Measurements from ENCODE around the gene CELA2A. TPM values are rescaled to one million over a fixed set of nuclear protein-coding genes. Genes with fewer than 3 reads are reported as not detected.

Gene CELA2A
- not detected for polyA plus RNA-seq (2013, experiment 1 of 2)
- not detected for polyA plus RNA-seq (2013, experiment 2 of 2)

- no peak for DNase-seq
- Histone ChIP-seq H3K4me2 (ENCODE audit: low read length, poor library complexity, severe bottlenecking) (no peak within 1 kb of the TSS), H3K79me1 (replicated peaks; ENCODE audit: low read length, poor library complexity, severe bottlenecking) (no peaks in the 10 kb centered on the region), H4K8ac (ENCODE audit: low read length) (no peak within 1 kb of the TSS), H3K4me1 (ENCODE audit: control insufficient read depth, insufficient read depth, low read depth, low read length) (peaks cover 5% of the 10 kb centered on the region), H3K4me3 (ENCODE audit: insufficient read depth in 1 of 2, low read depth in 1 of 2, low read length in 2 of 2) (no peak within 1 kb of the TSS), H3K18ac (ENCODE audit: low read depth in 1 of 2, low read length in 2 of 2) (no peak within 1 kb of the TSS), H3K9ac (ENCODE audit: low read length) (no peak within 1 kb of the TSS), H3K14ac (ENCODE audit: low read length in 2 of 2) (no peak within 1 kb of the TSS), H2BK120ac (ENCODE audit: low read depth, low read length) (no peak within 1 kb of the TSS), H2AK5ac (ENCODE audit: low read length, severe bottlenecking) (no peak within 1 kb of the TSS), H2AFZ (ENCODE audit: low read depth, low read length) (no peak within 1 kb of the TSS), H3K27ac (ENCODE audit: low read length, poor library complexity, severe bottlenecking) (no peak within 1 kb of the TSS), H3K4ac (ENCODE audit: low read depth in 1 of 2, low read length in 2 of 2) (no peak within 1 kb of the TSS), H4K91ac (ENCODE audit: low read length) (no peak within 1 kb of the TSS), H2BK12ac (ENCODE audit: low read length in 2 of 2) (no peak within 1 kb of the TSS), H3K9me3 (ENCODE audit: control insufficient read depth, low read length) (no peaks in the 10 kb centered on the region), H3K23ac (ENCODE audit: low read length in 2 of 2) (no peak within 1 kb of the TSS), H2BK5ac (ENCODE audit: low read depth, low read length, poor library complexity, severe bottlenecking) (no peak within 1 kb of the TSS), H2BK15ac (ENCODE audit: low read depth, poor library complexity, severe bottlenecking) (no peak within 1 kb of the TSS), H3K36me3 (ENCODE audit: control insufficient read depth in 1 of 2, insufficient read depth in 2 of 2, low read depth in 1 of 2, low read length in 2 of 2) (no peaks in the 10 kb centered on the region), H3K27me3 (ENCODE audit: control insufficient read depth in 1 of 2, insufficient read depth in 1 of 2, low read length in 2 of 2) (peaks cover 0 to 3% of the 10 kb centered on the region in 2 experiments)
- 91% methylated on average over 7 of the region's 8 CpGs for WGBS
Observed at GRCh38 chr1:15456313-15456954, at the start of gene CELA2A. Gene CELA2A (plus strand): TSS chr1:15456732. CDS start chr1:15456754, 22 bp downstream.

DNA sequence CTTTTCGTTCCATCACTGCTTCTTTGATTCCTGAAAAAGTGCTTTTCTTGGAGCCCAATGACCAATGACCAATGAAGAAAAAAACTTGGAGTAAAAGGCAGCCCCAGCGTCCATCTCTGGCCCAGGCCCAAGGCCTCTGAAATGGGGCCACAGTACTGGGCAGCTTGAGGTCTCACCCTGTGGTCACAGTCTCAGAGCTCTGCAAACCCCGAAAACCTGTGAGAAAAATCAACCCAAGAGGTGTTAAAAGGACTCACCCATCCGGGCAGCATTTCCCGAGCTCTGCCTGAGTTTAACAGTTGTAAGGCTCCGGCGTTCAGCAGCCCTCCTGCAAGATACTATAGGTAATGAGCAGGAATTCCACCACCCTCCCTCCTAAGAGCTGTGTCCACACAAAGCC lies 49.0 kb upstream of the CELA2A start:
- H3K14ac ChIP-seq (ENCODE audit: low read length in 2 of 2) = no peak overlapping the region
- H2BK12ac ChIP-seq (ENCODE audit: low read length in 2 of 2) = no peak overlapping the region
- no peak overlapping the region for H3K23ac ChIP-seq (ENCODE audit: low read length in 2 of 2)
- no peak overlapping the region for H4K91ac ChIP-seq (ENCODE audit: low read length)
- H3K9me3 ChIP-seq (ENCODE audit: control insufficient read depth, low read length) = no peaks in the 10 kb centered on the region
- 92% methylated on average over 7 of the region's 7 CpGs for WGBS
- H3K79me1 ChIP-seq (replicated peaks; ENCODE audit: low read length, poor library complexity, severe bottlenecking) = peaks cover 20% of the 10 kb centered on the region
- H3K4ac ChIP-seq (ENCODE audit: low read depth in 1 of 2, low read length in 2 of 2) = no peak overlapping the region
- H3K4me1 ChIP-seq (ENCODE audit: control insufficient read depth, insufficient read depth, low read depth, low read length) = peaks cover 24% of the 10 kb centered on the region
- H3K27ac ChIP-seq (ENCODE audit: low read length, poor library complexity, severe bottlenecking) = no peak overlapping the region
- H3K9ac ChIP-seq (ENCODE audit: low read length) = peak overlapping the region; percentile 64
- H3K18ac ChIP-seq (ENCODE audit: low read depth in 1 of 2, low read length in 2 of 2) = no peak overlapping the region
- H2AK5ac ChIP-seq (ENCODE audit: low read length, severe bottlenecking) = no peak overlapping the region
- peak overlapping the region in 1 of 2 experiments; percentile 22 for H3K4me3 ChIP-seq (ENCODE audit: insufficient read depth in 1 of 2, low read depth in 1 of 2, low read length in 2 of 2)
- H4K8ac ChIP-seq (ENCODE audit: low read length) = no peak overlapping the region
- no peak overlapping the region for H3K4me2 ChIP-seq (ENCODE audit: low read length, poor library complexity, severe bottlenecking)
- H2AFZ ChIP-seq (ENCODE audit: low read depth, low read length) = no peak overlapping the region
- H3K36me3 ChIP-seq (ENCODE audit: control insufficient read depth in 1 of 2, insufficient read depth in 2 of 2, low read depth in 1 of 2, low read length in 2 of 2) = no peaks in the 10 kb centered on the region
- no peak for DNase-seq
- no peak overlapping the region for H2BK15ac ChIP-seq (ENCODE audit: low read depth, poor library complexity, severe bottlenecking)
- H2BK5ac ChIP-seq (ENCODE audit: low read depth, low read length, poor library complexity, severe bottlenecking) = peak overlapping the region; percentile 14
- peaks cover 6 to 7% of the 10 kb centered on the region in 2 experiments for H3K27me3 ChIP-seq (ENCODE audit: control insufficient read depth in 1 of 2, insufficient read depth in 1 of 2, low read length in 2 of 2)
- no peak overlapping the region for H2BK120ac ChIP-seq (ENCODE audit: low read depth, low read length)

GRCh38 chr1:15408890-15409387 lies 47.6 kb upstream of the CELA2A start:
- Histone ChIP-seq H2BK15ac (ENCODE audit: low read depth, poor library complexity, severe bottlenecking) (no peak overlapping the region), H2AK5ac (ENCODE audit: low read length, severe bottlenecking) (no peak overlapping the region), H3K27ac (ENCODE audit: low read length, poor library complexity, severe bottlenecking) (no peak overlapping the region), H2BK12ac (ENCODE audit: low read length in 2 of 2) (peak overlapping the region in 1 of 2 experiments; percentile 92), H3K4me1 (ENCODE audit: control insufficient read depth, insufficient read depth, low read depth, low read length) (peaks cover 25% of the 10 kb centered on the region), H4K91ac (ENCODE audit: low read length) (no peak overlapping the region), H3K9me3 (ENCODE audit: control insufficient read depth, low read length) (no peaks in the 10 kb centered on the region), H3K36me3 (ENCODE audit: control insufficient read depth in 1 of 2, insufficient read depth in 2 of 2, low read depth in 1 of 2, low read length in 2 of 2) (peaks cover 0 to under 1% of the 10 kb centered on the region in 2 experiments), H3K9ac (ENCODE audit: low read length) (peak overlapping the region; percentile 92), H4K8ac (ENCODE audit: low read length) (peak overlapping the region; percentile 5), H3K4ac (ENCODE audit: low read depth in 1 of 2, low read length in 2 of 2) (peak overlapping the region in 1 of 2 experiments; percentile 44), H3K4me3 (ENCODE audit: insufficient read depth in 1 of 2, low read depth in 1 of 2, low read length in 2 of 2) (peak overlapping the region; percentile 84 to 91), H3K27me3 (ENCODE audit: control insufficient read depth in 1 of 2, insufficient read depth in 1 of 2, low read length in 2 of 2) (peaks cover 6 to 7% of the 10 kb centered on the region in 2 experiments), H3K18ac (ENCODE audit: low read depth in 1 of 2, low read length in 2 of 2) (peak overlapping the region in 1 of 2 experiments; percentile 92), H2BK5ac (ENCODE audit: low read depth, low read length, poor library complexity, severe bottlenecking) (no peak overlapping the region), H3K79me1 (replicated peaks; ENCODE audit: low read length, poor library complexity, severe bottlenecking) (peaks cover 30% of the 10 kb centered on the region), H2AFZ (ENCODE audit: low read depth, low read length) (no peak overlapping the region), H3K4me2 (ENCODE audit: low read length, poor library complexity, severe bottlenecking) (peak overlapping the region; percentile 80), H3K23ac (ENCODE audit: low read length in 2 of 2) (peak overlapping the region in 1 of 2 experiments; percentile 28), H2BK120ac (ENCODE audit: low read depth, low read length) (no peak overlapping the region), H3K14ac (ENCODE audit: low read length in 2 of 2) (no peak overlapping the region)
- WGBS = 27% methylated on average over 14 of the region's 14 CpGs
- no peak for DNase-seq

GRCh38 chr1:15409388-15410222 lies 46.9 kb upstream of the CELA2A start, which contains the start of gene EFHD2:
Gene EFHD2 (plus strand): TSS chr1:15409888. CDS start chr1:15409972, 84 bp downstream.
- Histone ChIP-seq H2BK120ac (ENCODE audit: low read depth, low read length) (peak within 1 kb of the TSS; percentile 86), H3K36me3 (ENCODE audit: control insufficient read depth in 1 of 2, insufficient read depth in 2 of 2, low read depth in 1 of 2, low read length in 2 of 2) (peaks cover 3 to 6% of the 10 kb centered on the region in 2 experiments), H3K27ac (ENCODE audit: low read length, poor library complexity, severe bottlenecking) (no peak within 1 kb of the TSS), H3K14ac (ENCODE audit: low read length in 2 of 2) (peak within 1 kb of the TSS; percentile 78 to 92), H3K18ac (ENCODE audit: low read depth in 1 of 2, low read length in 2 of 2) (peak within 1 kb of the TSS; percentile 85 to 98), H3K27me3 (ENCODE audit: control insufficient read depth in 1 of 2, insufficient read depth in 1 of 2, low read length in 2 of 2) (peaks cover 6 to 7% of the 10 kb centered on the region in 2 experiments), H2BK15ac (ENCODE audit: low read depth, poor library complexity, severe bottlenecking) (peak within 1 kb of the TSS; percentile 82), H4K8ac (ENCODE audit: low read length) (peak within 1 kb of the TSS; percentile 70), H3K79me1 (replicated peaks; ENCODE audit: low read length, poor library complexity, severe bottlenecking) (peaks cover 32% of the 10 kb centered on the region), H3K4me1 (ENCODE audit: control insufficient read depth, insufficient read depth, low read depth, low read length) (peaks cover 25% of the 10 kb centered on the region), H4K91ac (ENCODE audit: low read length) (peak within 1 kb of the TSS; percentile 87), H3K9ac (ENCODE audit: low read length) (peak within 1 kb of the TSS; percentile 92), H2AFZ (ENCODE audit: low read depth, low read length) (peak within 1 kb of the TSS; percentile 96), H2AK5ac (ENCODE audit: low read length, severe bottlenecking) (no peak within 1 kb of the TSS), H2BK12ac (ENCODE audit: low read length in 2 of 2) (peak within 1 kb of the TSS in 1 of 2 experiments; percentile 92), H3K4me3 (ENCODE audit: insufficient read depth in 1 of 2, low read depth in 1 of 2, low read length in 2 of 2) (peak within 1 kb of the TSS; percentile 84 to 91), H3K9me3 (ENCODE audit: control insufficient read depth, low read length) (no peaks in the 10 kb centered on the region), H3K4me2 (ENCODE audit: low read length, poor library complexity, severe bottlenecking) (peak within 1 kb of the TSS; percentile 92), H2BK5ac (ENCODE audit: low read depth, low read length, poor library complexity, severe bottlenecking) (no peak within 1 kb of the TSS), H3K4ac (ENCODE audit: low read depth in 1 of 2, low read length in 2 of 2) (peak within 1 kb of the TSS; percentile 54 to 93), H3K23ac (ENCODE audit: low read length in 2 of 2) (peak within 1 kb of the TSS in 1 of 2 experiments; percentile 81)
- peak; percentile 94 for DNase-seq
- WGBS = 2% methylated on average over 68 of the region's 99 CpGs
